DOHH2 (cell line): ENCODE results near the gene SECISBP2.

Experiments
- H3F3A ChIP-seq: fragments of 200-600 bp; sonication (generic), shearing (Covaris generic); 2 replicates; pipeline ENCODE4 v1.6.0; 2016; ENCODE audit warnings: antibody characterized with exemption, mild to moderate bottlenecking; ENCODE audit not compliant: control insufficient read depth, insufficient read depth
- H3K27ac ChIP-seq: fragments of 200-600 bp; sonication (generic); 2 replicates; pipeline ENCODE4 v1.5.1; 2014; ENCODE audit warnings: low read depth, mild to moderate bottlenecking, low read length, moderate library complexity
- H3K27me3 ChIP-seq: fragments of 200-600 bp; sonication (generic); 2 replicates; pipeline ENCODE4 v1.6.1; 2014; ENCODE audit warnings: mild to moderate bottlenecking, low read length, mixed read lengths; ENCODE audit not compliant: control insufficient read depth
- H3K36me3 ChIP-seq: fragments of 200-600 bp; sonication (generic); 2 replicates; pipeline ENCODE4 v1.6.1; 2014; ENCODE audit warnings: mild to moderate bottlenecking, low read length, moderate library complexity, mixed read lengths; ENCODE audit not compliant: control insufficient read depth
- H3K4me1 ChIP-seq: fragments of 200-600 bp; sonication (generic); 2 replicates; pipeline ENCODE4 v1.6.1; 2014; ENCODE audit warnings: mild to moderate bottlenecking, low read length, mixed read lengths; ENCODE audit not compliant: control insufficient read depth
- H3K4me2 ChIP-seq: fragments of 200-600 bp; sonication (generic); 2 replicates; pipeline ENCODE4 v1.6.0; 2014; ENCODE audit warnings: mild to moderate bottlenecking, low read length, moderate library complexity
- H3K4me3 ChIP-seq: fragments of 200-600 bp; sonication (generic); 2 replicates; pipeline ENCODE4 v1.5.1; 2014; ENCODE audit warnings: mild to moderate bottlenecking, low read length, mixed read lengths
- H3K79me2 ChIP-seq: fragments of 200-600 bp; sonication (generic); 2 replicates; pipeline ENCODE4 v1.6.1; 2014; ENCODE audit warnings: mild to moderate bottlenecking, low read length, mixed read lengths; ENCODE audit not compliant: control insufficient read depth
- H3K9me2 ChIP-seq: fragments of 200-600 bp; sonication (generic); replicated peaks from 2 replicates; pipeline ENCODE4 v1.6.1; 2014; ENCODE audit warnings: mild to moderate bottlenecking, low read length, mixed read lengths; ENCODE audit not compliant: control insufficient read depth
- H3K9me3 ChIP-seq: fragments of 200-600 bp; sonication (generic); 2 replicates; pipeline ENCODE4 v1.6.1; 2014; ENCODE audit warnings: antibody characterized with exemption, low read length, mixed read lengths; ENCODE audit not compliant: control insufficient read depth, insufficient read depth
- H4K20me1 ChIP-seq: fragments of 200-600 bp; sonication (generic); 2 replicates; pipeline ENCODE4 v1.6.0; 2014; ENCODE audit warnings: low read depth, mild to moderate bottlenecking, antibody characterized with exemption, low read length, moderate library complexity; ENCODE audit not compliant: control insufficient read depth, insufficient read depth
- EZH2phosphoT487 ChIP-seq: fragments of 200-600 bp; sonication (generic); IDR thresholded peaks from 2 replicates; pipeline ENCODE4 v1.6.1; 2017; ENCODE audit warnings: borderline replicate concordance, mild to moderate bottlenecking, antibody characterized with exemption, low read length, moderate library complexity, mixed read lengths
- TF ChIP-seq, protein P1 (sequence below): fragments of 200-600 bp; sonication (generic); IDR thresholded peaks from one replicate; pipeline ENCODE4 v1.5.1; 2014; ENCODE audit warnings: antibody characterized with exemption, mild to moderate bottlenecking, low read depth, low read length; ENCODE audit not compliant: poor library complexity, severe bottlenecking

SECISBP2 gene

DNA sequence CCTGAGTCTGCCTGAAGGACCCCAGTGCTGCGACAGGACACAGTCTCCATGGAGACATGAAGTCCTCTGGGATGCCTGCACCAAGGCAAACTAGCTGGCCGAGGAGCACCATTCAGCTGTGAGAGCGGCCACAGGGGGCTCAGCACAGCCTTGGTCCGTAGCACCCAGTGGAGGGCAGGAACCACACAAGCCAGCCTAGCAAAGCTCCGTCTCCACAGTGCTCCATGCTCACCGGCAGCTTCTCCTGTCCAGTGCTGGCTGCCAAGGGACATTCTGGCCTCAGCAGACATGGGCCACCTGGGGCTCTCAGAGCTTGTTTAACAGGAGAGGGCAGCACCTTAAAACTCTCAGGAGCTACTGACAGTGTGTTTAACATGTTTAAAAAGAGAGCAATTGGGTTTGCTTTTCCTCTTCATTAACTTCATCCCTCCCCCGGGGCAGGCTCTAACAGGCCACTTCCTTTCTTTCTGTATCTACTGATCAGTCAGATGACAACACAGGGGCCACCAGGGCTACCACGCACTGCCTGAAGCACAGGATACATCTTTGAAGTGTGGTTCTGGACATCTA lies 57.0 kb downstream of the SECISBP2 start:
- Histone ChIP-seq H3F3A (no peaks in the 10 kb centered on the region), H3K79me2 (no peaks in the 10 kb centered on the region), H3K4me1 (peaks cover 10% of the 10 kb centered on the region), H3K27me3 (no peaks in the 10 kb centered on the region), H3K9me2 (no peaks in the 10 kb centered on the region), H4K20me1 (no peaks in the 10 kb centered on the region), H3K36me3 (no peaks in the 10 kb centered on the region), H3K4me3 (no peak overlapping the region), H3K4me2 (peak overlapping the region; percentile 41), H3K9me3 (no peaks in the 10 kb centered on the region), H3K27ac (no peak overlapping the region)
- TF ChIP-seq EZH2phosphoT487: no peak
- TF ChIP-seq, protein P1, sequence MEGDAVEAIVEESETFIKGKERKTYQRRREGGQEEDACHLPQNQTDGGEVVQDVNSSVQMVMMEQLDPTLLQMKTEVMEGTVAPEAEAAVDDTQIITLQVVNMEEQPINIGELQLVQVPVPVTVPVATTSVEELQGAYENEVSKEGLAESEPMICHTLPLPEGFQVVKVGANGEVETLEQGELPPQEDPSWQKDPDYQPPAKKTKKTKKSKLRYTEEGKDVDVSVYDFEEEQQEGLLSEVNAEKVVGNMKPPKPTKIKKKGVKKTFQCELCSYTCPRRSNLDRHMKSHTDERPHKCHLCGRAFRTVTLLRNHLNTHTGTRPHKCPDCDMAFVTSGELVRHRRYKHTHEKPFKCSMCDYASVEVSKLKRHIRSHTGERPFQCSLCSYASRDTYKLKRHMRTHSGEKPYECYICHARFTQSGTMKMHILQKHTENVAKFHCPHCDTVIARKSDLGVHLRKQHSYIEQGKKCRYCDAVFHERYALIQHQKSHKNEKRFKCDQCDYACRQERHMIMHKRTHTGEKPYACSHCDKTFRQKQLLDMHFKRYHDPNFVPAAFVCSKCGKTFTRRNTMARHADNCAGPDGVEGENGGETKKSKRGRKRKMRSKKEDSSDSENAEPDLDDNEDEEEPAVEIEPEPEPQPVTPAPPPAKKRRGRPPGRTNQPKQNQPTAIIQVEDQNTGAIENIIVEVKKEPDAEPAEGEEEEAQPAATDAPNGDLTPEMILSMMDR: no peak

DNA sequence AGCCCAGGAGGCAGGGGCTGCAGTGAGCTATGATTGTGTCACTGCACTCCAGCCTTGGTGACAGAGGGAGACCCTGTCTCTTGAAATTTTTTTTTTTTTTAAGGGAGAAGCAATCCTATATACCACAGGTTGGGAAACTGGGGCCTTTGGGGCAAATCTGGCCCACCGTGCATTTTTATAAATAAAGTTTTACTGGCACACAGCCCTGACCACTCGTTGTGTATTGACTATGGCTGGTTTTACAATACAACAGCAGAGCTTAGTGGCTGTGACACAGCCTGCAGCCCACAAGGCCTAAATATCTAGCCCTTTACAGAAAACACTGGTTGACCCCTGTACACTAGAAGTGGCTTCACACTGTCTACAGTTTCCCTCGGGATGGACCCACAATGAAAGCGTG lies 58.0 kb downstream of the SECISBP2 start:
- Histone ChIP-seq H3K4me3 (no peak overlapping the region), H3K36me3 (no peaks in the 10 kb centered on the region), H3K4me1 (peaks cover 10% of the 10 kb centered on the region), H3K79me2 (no peaks in the 10 kb centered on the region), H3F3A (no peaks in the 10 kb centered on the region), H3K4me2 (no peak overlapping the region), H4K20me1 (no peaks in the 10 kb centered on the region), H3K9me2 (no peaks in the 10 kb centered on the region), H3K27ac (no peak overlapping the region), H3K9me3 (no peaks in the 10 kb centered on the region), H3K27me3 (no peaks in the 10 kb centered on the region)
- no peak for TF ChIP-seq EZH2phosphoT487
- TF ChIP-seq, protein P1: no peak

- Histone ChIP-seq H3K9me2 (no peaks in the 10 kb centered on the region), H3K27ac (no peak overlapping the region), H3K4me3 (no peak overlapping the region), H3K4me2 (no peak overlapping the region), H3F3A (no peaks in the 10 kb centered on the region), H3K4me1 (peaks cover 10% of the 10 kb centered on the region), H3K36me3 (no peaks in the 10 kb centered on the region), H4K20me1 (no peaks in the 10 kb centered on the region), H3K9me3 (no peaks in the 10 kb centered on the region), H3K27me3 (no peaks in the 10 kb centered on the region), H3K79me2 (no peaks in the 10 kb centered on the region)
- TF ChIP-seq, protein P1: no peak
- TF ChIP-seq EZH2phosphoT487: no peak
These were observed 58.5 kb downstream of the SECISBP2 start for GRCh38 chr9:89376741-89377351.

GRCh38 chr9:89377411-89377810 lies 59.1 kb downstream of the SECISBP2 start:
- no peak for TF ChIP-seq EZH2phosphoT487
- TF ChIP-seq, protein P1: no peak
- Histone ChIP-seq H3K36me3 (no peaks in the 10 kb centered on the region), H3K79me2 (no peaks in the 10 kb centered on the region), H3K4me3 (no peak overlapping the region), H3F3A (no peaks in the 10 kb centered on the region), H3K9me2 (no peaks in the 10 kb centered on the region), H3K4me2 (no peak overlapping the region), H3K9me3 (no peaks in the 10 kb centered on the region), H3K27ac (no peak overlapping the region), H3K4me1 (peaks cover 10% of the 10 kb centered on the region), H4K20me1 (no peaks in the 10 kb centered on the region), H3K27me3 (no peaks in the 10 kb centered on the region)
